Fibroblast of lung (primary cell): ENCODE results near the gene PTGES2.

Experiments used
- EZH2 ChIP-seq: IDR thresholded peaks from 2 replicates; pipeline ENCODE4 v1.5.1; 2012; ENCODE audit warnings: low read length, control low read depth, mild to moderate bottlenecking; ENCODE audit errors: missing control alignments
- TF ChIP-seq, protein P1 (sequence below), 2 donors: IDR thresholded peaks in 1 of 2; conservative IDR thresholded peaks in 1 of 2; 1 replicate in 1 of 2; 2 replicates in 1 of 2; pipeline ENCODE4 v1.5.1; 2011 to 2012; ENCODE audit warnings: low read length in 2 of 2, control low read depth in 1 of 2, inconsistent platforms in 1 of 2, low read depth in 1 of 2, mild to moderate bottlenecking in 1 of 2

DNA sequence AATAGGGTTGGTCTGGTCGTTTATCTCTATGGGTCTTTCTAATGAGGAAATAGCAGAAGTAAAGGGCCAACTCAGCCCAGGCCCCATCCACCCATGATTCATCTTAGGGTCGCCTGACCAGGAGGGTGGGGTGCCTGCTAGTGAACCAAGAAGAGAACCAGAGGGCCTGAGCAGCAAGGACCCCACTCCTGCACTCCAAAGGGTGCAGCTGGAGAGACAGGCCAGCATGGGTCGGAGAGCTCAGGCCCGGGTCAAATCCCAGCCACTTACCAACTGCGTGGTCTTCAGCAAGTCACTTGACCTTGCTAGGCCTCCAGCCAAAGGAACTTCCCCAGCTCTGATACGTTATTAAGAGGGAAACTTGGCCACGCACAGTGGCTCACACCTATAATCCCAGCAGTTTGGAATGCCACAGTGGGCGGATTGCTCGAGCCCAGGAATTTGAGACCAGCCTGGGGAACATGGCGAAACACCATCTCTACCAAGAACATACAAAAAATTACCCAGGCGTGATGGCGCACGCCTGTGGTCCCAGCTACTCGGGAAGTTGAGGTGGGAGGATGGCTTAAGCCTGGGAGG, 36.9 kb upstream of the PTGES2 start:
- no peak for TF ChIP-seq EZH2
- TF ChIP-seq, protein P1, sequence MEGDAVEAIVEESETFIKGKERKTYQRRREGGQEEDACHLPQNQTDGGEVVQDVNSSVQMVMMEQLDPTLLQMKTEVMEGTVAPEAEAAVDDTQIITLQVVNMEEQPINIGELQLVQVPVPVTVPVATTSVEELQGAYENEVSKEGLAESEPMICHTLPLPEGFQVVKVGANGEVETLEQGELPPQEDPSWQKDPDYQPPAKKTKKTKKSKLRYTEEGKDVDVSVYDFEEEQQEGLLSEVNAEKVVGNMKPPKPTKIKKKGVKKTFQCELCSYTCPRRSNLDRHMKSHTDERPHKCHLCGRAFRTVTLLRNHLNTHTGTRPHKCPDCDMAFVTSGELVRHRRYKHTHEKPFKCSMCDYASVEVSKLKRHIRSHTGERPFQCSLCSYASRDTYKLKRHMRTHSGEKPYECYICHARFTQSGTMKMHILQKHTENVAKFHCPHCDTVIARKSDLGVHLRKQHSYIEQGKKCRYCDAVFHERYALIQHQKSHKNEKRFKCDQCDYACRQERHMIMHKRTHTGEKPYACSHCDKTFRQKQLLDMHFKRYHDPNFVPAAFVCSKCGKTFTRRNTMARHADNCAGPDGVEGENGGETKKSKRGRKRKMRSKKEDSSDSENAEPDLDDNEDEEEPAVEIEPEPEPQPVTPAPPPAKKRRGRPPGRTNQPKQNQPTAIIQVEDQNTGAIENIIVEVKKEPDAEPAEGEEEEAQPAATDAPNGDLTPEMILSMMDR (conservative IDR thresholded peaks at IDR 0.05 in 1 of 2, IDR thresholded peaks at IDR 0.05 in 1 of 2; ENCODE audit: low read depth in 1 of 2, low read length in 2 of 2): no peak
